Subcutaneous adipose tissue (tissue), 4 donors: ENCODE results near the gene MEGF8. TPM values are rescaled to one million over a fixed set of nuclear protein-coding genes. Genes with fewer than 3 reads are reported as not detected.

Source experiments
- CTCF ChIP-seq: fragments of 450-650 bp; IDR thresholded peaks from one replicate; pipeline ENCODE4 v1.5.1; 2016; ENCODE audit warnings: low read depth, mild to moderate bottlenecking, control low read depth, antibody characterized with exemption, moderate library complexity
- total RNA-seq, 4 donors: library from RNA; depleted of rRNA; stranded (reverse); fragments of >200 nt; gene quantifications; one replicate each; pipeline ENCODE4 v1.1.0, GENCODE V29; 2016

Gene MEGF8
- total RNA-seq, 4 donors from 2014 or later = 11.9 to 58.8 (median 17.0) TPM

GRCh38 chr19:42366673-42367072 lies 41.2 kb downstream of the MEGF8 start:
- no peak for TF ChIP-seq CTCF

GRCh38 chr19:42367929-42368328 lies 42.5 kb downstream of the MEGF8 start:
- no peak for TF ChIP-seq CTCF

DNA sequence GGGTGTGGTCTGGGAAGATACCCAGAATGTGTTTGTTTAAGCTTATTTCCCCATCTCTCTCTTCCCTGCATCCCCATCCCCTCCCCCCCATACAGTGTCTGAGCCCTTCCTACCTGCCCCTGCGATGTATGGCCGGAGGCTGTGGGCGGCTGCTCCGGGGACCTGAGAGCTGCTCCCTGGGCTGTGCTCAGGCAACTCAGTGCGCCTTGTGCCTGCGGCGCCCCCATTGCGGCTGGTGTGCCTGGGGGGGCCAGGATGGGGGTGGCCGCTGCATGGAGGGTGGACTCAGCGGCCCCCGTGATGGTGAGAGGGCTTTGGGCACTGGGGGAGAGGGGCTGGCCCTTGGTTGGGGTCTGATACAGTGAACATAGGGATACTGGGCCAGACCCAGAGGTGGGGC lies 42.9 kb downstream of the MEGF8 start:
- TF ChIP-seq CTCF = no peak

- TF ChIP-seq CTCF = no peak
Measured at GRCh38 chr19:42368765-42369164, 43.3 kb downstream of the MEGF8 start.

GRCh38 chr19:42369433-42370067 lies 44.1 kb downstream of the MEGF8 start:
- TF ChIP-seq CTCF = no peak

GRCh38 chr19:42370068-42370520 lies 44.7 kb downstream of the MEGF8 start:
- TF ChIP-seq CTCF = no peak

DNA sequence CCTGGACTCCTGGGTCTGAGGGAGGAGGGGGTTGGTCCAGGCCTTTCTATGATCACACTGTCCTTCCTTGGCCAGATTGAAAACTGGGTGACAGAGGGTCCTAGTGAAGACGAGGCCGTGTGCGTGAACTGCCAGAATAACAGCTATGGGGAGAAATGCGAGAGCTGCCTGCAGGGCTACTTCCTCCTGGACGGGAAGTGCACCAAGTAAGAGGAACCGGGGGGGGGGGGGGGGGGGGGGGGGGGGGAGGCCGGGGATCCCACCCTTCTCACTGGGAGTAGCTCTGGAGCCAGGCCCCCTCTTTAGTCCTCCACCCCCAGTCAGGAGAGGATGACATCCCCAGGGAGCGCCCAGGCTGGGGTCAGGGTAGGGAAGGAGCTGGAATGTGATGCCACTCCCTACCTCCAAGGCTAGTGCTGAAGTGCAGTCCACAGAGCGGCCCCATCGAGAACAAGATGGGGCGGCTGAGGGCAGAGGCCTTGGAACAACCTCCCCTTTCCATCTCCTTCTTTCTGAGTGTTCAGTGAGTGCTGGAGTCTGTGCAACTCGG lies 45.3 kb downstream of the MEGF8 start:
- no peak for TF ChIP-seq CTCF
